ENCODE results near the gene FAM229A. TPM values are rescaled to one million over a fixed set of nuclear protein-coding genes. Genes with fewer than 3 reads are reported as not detected.

FAM229A gene
- total RNA-seq, 2 donors from 2014 or later: 0.89 to 7.5 TPM

- Histone ChIP-seq H3K27me3 (no peaks in the 10 kb centered on the region), H3K4me1 (no peaks in the 10 kb centered on the region), H3K9me3 (no peaks in the 10 kb centered on the region), H3K27ac (no peak overlapping the region), H3K4me3 (no peak overlapping the region), H3K36me3 (peaks cover 86% of the 10 kb centered on the region)
- DNase-seq (ENCODE audit: low spot score): no peak
- TF ChIP-seq CTCF (IDR thresholded peaks at IDR 0.05): no peak
These were observed 10.0 kb upstream of the FAM229A start for GRCh38 chr1:32372149-32372756.

GRCh38 chr1:32367912-32368635, 5.8 kb upstream of the FAM229A start:
- Histone ChIP-seq H3K36me3 (peaks cover 70% of the 10 kb centered on the region), H3K27ac (no peak overlapping the region), H3K27me3 (no peaks in the 10 kb centered on the region), H3K9me3 (no peaks in the 10 kb centered on the region), H3K4me3 (no peak overlapping the region), H3K4me1 (peaks cover 0 to under 1% of the 10 kb centered on the region in 2 donors)
- DNase-seq (ENCODE audit: low spot score): no peak
- TF ChIP-seq CTCF (IDR thresholded peaks at IDR 0.05): no peak

GRCh38 chr1:32365445-32365844, 3.2 kb upstream of the FAM229A start:
- H3K36me3 ChIP-seq: peaks cover 53% of the 10 kb centered on the region
- TF ChIP-seq CTCF (IDR thresholded peaks at IDR 0.05): no peak
- no peak for DNase-seq (ENCODE audit: low spot score)

GRCh38 chr1:32364836-32365235, 2.6 kb upstream of the FAM229A start:
- no peak for DNase-seq (ENCODE audit: low spot score)
- Histone ChIP-seq H3K9me3 (no peaks in the 10 kb centered on the region), H3K27ac (no peak overlapping the region), H3K4me1 (peaks cover 0 to 20% of the 10 kb centered on the region in 2 donors), H3K27me3 (no peaks in the 10 kb centered on the region), H3K4me3 (no peak overlapping the region), H3K36me3 (peaks cover 50% of the 10 kb centered on the region)
- no peak for TF ChIP-seq CTCF (IDR thresholded peaks at IDR 0.05)

More at GRCh38 chr1:32365445-32365844, 3.2 kb upstream of the FAM229A start:
- Histone ChIP-seq H3K9me3 (no peaks in the 10 kb centered on the region), H3K27ac (no peak overlapping the region), H3K4me1 (peaks cover 0 to 20% of the 10 kb centered on the region in 2 donors), H3K27me3 (no peaks in the 10 kb centered on the region), H3K4me3 (no peak overlapping the region)

- TF ChIP-seq CTCF (IDR thresholded peaks at IDR 0.05): no peak
- H3K36me3 ChIP-seq: peaks cover 39% of the 10 kb centered on the region
- H3K27me3 ChIP-seq: no peaks in the 10 kb centered on the region
These were observed 1.4 kb upstream of the FAM229A start for GRCh38 chr1:32363713-32364112.

More at GRCh38 chr1:32363713-32364112, 1.4 kb upstream of the FAM229A start:
- DNase-seq (ENCODE audit: low spot score): no peak
- Histone ChIP-seq H3K4me1 (peaks cover 0 to 20% of the 10 kb centered on the region in 2 donors), H3K27ac (no peak overlapping the region), H3K4me3 (no peak overlapping the region), H3K9me3 (no peaks in the 10 kb centered on the region)
